CD4-positive, alpha-beta T cell treated with Interleukin-1 beta for 1 hour (primary cell): ENCODE results near the gene KIF21A.

Experiments used
- DNase-seq, 2 donors: peaks; one replicate each; pipeline ENCODE4 v3.0.0-alpha.2; 2020 to 2022

The KIF21A gene

DNA sequence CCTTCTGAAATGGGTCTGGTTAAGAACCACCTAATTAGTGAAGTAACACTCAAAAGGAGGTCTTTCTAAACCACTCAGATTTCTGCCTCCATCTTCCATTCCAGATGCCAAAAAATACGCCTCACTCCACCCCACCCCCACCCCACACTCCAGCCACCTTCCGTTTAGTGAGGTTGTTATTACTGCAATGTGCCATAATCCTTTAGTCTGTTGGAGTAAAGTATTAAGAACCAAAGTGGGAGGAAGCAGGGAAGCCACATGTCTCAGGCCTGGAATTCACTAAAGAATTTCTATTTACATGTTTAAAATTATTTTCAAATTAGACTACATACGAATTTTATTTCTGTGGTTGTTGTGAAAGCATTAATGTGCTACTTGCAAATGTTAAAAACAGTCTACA is 7.4 kb downstream of the KIF21A start:
- no peak for DNase-seq

DNA sequence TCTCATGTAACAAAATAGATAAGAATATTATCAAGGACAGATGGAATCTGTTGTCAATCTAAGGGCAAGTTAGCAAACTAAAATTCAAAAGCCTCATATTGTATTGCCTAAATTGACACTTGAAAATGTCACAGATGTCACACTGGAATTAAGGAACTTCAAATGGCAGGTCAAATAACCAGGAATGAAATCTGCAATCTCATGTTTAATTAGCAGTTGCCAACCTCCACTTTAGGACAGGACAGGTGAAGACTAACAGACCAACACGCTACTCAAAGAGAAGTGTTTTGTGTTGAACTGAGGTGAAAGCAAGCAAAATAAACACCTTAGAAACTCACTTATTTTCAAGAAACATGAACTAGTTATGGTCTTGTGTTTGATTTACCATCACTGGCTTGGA is 11.1 kb downstream of the KIF21A start:
- no peak for DNase-seq

DNA sequence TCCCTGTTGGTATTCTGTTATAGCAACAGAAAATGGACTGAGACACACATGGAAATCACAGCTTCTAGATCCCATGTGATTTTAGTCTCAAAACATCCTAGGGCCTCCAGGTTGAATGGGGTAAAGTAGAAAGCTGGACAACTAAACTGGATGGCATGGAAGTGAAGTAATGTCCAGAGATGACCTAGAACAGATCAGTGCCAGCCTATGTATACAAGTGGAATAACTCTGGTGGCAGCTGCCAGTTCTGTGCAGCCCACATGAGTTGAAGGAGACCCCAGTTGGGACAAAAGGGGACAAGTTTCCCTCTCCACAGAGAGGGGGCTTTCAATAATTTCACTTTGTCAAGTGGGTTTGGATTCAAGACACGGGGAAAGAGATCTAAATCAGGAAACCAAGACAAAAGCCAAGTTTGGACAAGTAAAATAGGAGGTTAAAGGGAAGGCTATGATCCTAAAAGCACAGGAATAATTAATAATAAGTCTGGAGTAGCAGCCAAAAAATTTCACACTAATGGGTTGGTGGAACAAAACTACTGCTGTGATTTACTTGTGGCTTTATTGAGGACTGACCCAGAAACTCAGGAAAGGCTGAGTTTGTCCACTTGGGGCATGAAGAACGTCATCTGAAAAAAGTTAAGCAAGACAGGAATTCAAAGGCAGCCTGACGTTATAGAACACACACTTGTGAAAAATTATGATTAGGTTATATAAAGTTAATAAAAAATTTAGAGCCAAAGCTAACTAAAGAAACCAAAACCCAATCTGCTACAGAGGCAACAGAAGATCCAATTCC is 11.7 kb downstream of the KIF21A start:
- DNase-seq = no peak

DNA sequence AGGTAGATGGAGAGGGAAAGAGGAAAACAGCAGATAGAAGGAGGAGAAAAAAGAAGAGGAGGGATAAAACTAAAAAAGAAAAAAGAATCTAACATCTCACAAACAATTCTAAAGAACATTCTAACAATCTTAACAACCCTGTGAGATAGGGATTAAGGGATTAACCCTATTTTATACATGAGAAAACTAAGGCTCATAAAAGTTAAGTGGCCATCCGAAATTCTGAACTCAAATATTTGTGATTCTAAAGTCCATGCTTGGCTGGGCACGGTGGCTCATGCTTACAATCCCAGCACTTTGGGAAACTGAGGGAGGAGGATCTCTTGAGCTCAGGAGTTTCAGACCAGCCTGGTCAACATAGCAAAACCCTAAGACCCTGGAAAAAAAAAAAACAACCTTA is 13.1 kb downstream of the KIF21A start:
- DNase-seq = no peak

- no peak for DNase-seq
These were observed 15.5 kb downstream of the KIF21A start for GRCh38 chr12:39427360-39427808.

GRCh38 chr12:39426636-39427240 is 16.2 kb downstream of the KIF21A start:
- no peak for DNase-seq

GRCh38 chr12:39420043-39420442 is 22.9 kb downstream of the KIF21A start:
- no peak for DNase-seq

DNA sequence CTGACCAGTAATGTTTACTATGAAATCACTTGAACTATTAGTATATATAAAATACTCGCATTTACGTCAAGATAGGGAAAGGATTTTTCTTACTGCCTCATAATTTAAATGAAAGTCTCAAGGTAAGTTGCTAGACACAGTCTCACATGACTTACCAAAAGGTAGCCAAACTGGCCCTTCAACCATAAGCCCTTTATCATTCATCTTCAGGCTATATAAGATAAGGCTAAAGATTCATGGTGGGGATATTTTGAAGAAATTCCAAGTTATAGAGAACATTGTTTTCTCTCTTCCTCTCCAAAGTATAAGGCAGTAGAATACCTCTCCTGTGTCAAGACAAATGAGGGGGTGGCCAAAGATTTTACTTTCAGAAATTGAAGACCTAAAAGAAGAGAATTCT is 23.4 kb downstream of the KIF21A start:
- no peak for DNase-seq

DNA sequence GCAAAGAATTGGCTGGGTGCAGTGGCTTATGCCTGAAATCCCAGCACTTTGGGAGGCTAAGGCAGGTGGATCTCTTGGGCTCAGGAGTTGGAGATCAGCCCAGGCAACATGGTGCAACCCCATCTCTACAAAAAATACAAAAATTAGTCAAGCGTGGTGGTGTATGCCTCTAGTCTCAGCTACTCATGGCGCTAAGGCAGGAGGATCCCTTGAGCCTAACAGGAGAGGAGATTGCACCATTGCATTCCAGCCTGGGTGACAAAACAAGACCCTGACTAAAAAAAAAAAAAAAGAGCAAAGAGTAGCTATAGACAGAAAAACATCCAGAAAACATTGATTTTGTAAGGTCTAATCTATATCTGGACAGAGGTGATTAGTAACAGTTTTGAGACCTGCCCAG is 25.0 kb downstream of the KIF21A start:
- no peak for DNase-seq

DNA sequence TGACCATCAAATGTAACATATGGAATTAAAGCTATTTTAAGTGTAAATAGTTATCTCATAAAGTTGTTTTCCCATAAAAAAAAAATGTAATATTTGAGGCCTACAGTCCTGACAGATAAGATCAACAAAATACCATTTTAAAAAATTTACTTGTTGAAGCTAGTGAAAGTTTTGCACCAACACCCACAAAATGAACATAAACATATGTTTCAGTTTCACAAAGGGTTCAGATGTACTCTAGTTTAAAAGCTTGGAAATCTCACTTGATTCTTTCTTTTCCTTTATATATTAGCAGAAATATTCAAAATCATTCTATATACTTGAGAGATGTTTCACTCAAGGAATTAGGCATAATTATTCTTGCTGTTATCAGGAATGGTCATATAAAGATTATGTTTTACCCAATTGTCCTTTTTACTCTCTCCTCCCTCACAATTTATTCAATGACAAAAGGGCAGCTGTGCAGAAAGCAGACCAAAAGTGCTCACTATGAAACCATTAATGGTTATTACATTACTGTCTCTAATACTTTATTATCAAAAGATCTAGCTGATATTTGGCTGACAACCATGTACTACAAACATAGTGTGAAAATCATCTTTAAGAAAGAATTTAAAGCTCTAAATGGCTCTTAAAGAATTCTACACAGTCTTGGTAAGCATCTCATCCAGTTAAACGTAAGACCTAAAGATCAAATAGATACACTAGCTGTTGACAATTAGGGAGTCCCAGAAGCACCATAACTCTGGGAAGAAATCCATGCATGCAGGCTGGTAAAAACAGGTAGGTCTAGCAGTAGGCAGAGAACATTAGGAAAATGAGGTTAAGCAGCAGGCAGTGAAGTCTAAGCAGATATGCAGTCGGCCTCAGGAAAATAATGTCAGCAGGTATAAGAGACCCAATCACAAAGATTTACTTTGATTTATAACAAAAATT is 28.8 kb downstream of the KIF21A start:
- DNase-seq = no peak

- DNase-seq = no peak
These were observed 30.7 kb downstream of the KIF21A start for GRCh38 chr12:39412210-39412609.

DNA sequence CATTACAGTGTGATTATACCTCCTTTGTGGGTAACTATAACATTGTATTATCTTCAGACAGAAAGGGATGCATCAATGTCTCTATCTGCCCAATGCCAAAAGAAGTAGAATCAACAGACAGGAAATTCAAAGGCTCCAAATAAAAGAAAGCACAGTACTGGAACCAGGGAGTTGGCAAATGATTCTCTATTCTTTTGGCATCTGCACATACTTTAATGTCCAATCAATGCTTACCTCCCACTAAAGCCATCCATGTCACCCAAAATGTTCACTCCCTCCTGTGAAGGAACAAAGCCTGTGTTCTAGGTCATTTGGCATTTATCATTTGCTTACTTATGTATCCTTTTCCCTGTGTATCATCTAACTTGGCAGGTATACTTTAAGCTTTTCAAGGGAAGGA is 36.7 kb downstream of the KIF21A start:
- no peak for DNase-seq

DNA sequence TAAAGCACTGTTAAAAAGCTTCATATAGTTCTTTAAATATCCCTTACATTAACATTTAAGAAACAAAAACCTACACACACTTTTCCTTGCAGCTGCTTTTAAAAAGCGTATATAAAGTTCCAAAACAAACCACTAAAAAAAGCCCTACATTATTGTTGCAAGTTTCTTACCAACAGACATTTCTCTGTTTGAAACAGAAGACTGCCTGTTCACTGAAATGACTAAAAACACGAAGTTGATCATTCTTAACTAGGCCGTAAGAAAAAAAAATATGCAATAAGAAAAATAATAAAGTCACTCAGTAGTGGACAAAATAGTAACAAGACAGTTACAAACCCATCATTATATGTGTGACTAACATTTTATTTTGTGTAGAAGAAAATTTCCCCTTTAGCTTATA is 37.3 kb downstream of the KIF21A start:
- no peak for DNase-seq

- DNase-seq = no peak
These were observed 38.9 kb downstream of the KIF21A start for GRCh38 chr12:39404000-39404399.

GRCh38 chr12:39403376-39403775 is 39.5 kb downstream of the KIF21A start:
- DNase-seq = no peak

GRCh38 chr12:39402922-39403321 is 40.0 kb downstream of the KIF21A start:
- no peak for DNase-seq

GRCh38 chr12:39401459-39401858 is 41.5 kb downstream of the KIF21A start:
- DNase-seq = no peak

DNA sequence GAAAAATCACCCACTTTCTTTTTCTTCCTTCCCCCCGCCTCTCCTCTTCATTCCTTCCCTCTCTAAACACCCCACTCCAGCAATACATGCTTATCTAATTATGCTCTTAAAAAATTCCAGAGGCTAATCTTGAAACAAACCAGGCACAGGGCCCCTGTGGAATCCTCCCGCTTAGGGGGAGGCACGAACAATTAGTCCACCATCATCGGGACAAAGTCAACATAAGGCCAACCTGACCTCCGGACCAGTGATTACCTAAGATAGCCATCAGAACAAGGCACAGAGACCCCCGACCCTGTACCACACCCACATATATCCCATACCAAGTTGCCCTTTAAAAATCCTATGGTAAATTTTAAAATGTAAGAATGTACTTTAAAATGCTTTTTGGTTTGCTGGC is 47.1 kb downstream of the KIF21A start:
- no peak for DNase-seq

- no peak for DNase-seq
These were observed 49.0 kb downstream of the KIF21A start for GRCh38 chr12:39393890-39394289.

- no peak for DNase-seq
These were observed 49.7 kb downstream of the KIF21A start for GRCh38 chr12:39393179-39393578.

DNA sequence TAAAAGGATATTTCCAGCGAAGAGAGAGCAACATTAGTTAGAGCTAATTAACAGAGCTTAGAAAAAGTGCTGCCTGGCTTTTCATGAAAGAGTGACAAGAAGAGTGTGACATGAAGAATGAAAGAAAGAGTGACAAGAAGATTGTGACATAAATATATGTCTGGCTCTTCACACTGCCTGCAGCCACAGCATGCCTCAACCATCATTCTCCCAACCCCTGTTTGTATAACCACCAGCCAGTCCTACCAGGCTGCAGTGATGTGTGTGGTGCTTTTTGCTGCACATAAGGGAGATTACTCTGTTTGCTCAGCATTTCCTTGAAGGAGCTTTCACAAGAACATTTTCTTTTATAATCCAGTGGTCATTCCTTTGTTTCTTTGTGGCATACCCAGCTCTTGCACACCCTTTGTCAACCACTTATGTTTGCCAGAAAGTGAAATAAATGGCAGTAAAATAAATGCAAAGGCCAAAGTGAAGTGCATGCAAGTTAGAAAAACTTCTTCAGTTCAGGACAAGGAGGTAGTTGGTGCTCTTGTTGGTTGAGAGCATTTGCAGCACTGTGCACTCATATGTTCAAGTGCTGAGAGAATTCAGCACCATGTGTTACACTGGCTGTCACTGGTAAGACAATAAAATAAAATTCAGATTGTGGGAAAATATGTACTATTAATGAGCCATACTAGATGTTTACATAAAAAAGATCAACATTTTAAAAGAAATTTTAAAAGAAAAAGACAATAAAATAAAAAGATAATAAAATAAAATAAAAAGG is 50.6 kb downstream of the KIF21A start:
- DNase-seq = no peak

GRCh38 chr12:39390752-39391151 is 52.2 kb downstream of the KIF21A start:
- DNase-seq = no peak
